HL-60 (cell line): ENCODE measurements around the gene PDE1C.
A peak's percentile ranks its signal among the peaks of the same experiment; 100 is the strongest.

ENCODE experiments used
- DNase-seq, 2 experiments: peaks; one replicate each; pipeline ENCODE4 v3.0.0-alpha.2; 2010 to 2020; ENCODE audit warnings: low read depth in 1 of 2, low spot score in 1 of 2
- H3K27ac ChIP-seq: fragments of 250-450 bp; sonication (Bioruptor Pico); replicated peaks from 2 replicates; pipeline ENCODE4 v1.5.1; 2020; ENCODE audit warnings: mild to moderate bottlenecking, moderate library complexity
- H3K27me3 ChIP-seq: fragments of 250-450 bp; sonication (Bioruptor Pico); 2 replicates; pipeline ENCODE4 v1.5.1; 2021; ENCODE audit warnings: mild to moderate bottlenecking, moderate library complexity; ENCODE audit not compliant: insufficient read depth, poor library complexity, severe bottlenecking
- H3K4me3 ChIP-seq: replicated peaks from 2 replicates; pipeline ENCODE4 v1.5.1; 2011; ENCODE audit warnings: mild to moderate bottlenecking, control low read depth, low read length; ENCODE audit not compliant: insufficient read depth
- GABPA ChIP-seq: IDR thresholded peaks from 2 replicates; pipeline ENCODE4 v1.6.1; 2012; ENCODE audit warnings: low read depth
- POLR2AphosphoS5 ChIP-seq: IDR thresholded peaks from 2 replicates; pipeline ENCODE4 v1.6.1; 2012; ENCODE audit warnings: low read depth
- REST ChIP-seq: IDR thresholded peaks from 2 replicates; pipeline ENCODE4 v1.6.1; 2012; ENCODE audit warnings: low read depth; ENCODE audit not compliant: insufficient replicate concordance
- SPI1 ChIP-seq: IDR thresholded peaks from 2 replicates; pipeline ENCODE4 v1.6.1; 2012; ENCODE audit warnings: low read depth, mild to moderate bottlenecking, borderline replicate concordance
- TF ChIP-seq, protein P1 (sequence below): IDR thresholded peaks from one replicate; pipeline ENCODE4 v1.5.1; 2011; ENCODE audit warnings: low read length, control low read depth, inconsistent platforms; ENCODE audit not compliant: insufficient read depth

The PDE1C gene

GRCh38 chr7:31744294-31744874, 325.8 kb downstream of the PDE1C start:
- TF ChIP-seq GABPA: no peak
- TF ChIP-seq, protein P1, sequence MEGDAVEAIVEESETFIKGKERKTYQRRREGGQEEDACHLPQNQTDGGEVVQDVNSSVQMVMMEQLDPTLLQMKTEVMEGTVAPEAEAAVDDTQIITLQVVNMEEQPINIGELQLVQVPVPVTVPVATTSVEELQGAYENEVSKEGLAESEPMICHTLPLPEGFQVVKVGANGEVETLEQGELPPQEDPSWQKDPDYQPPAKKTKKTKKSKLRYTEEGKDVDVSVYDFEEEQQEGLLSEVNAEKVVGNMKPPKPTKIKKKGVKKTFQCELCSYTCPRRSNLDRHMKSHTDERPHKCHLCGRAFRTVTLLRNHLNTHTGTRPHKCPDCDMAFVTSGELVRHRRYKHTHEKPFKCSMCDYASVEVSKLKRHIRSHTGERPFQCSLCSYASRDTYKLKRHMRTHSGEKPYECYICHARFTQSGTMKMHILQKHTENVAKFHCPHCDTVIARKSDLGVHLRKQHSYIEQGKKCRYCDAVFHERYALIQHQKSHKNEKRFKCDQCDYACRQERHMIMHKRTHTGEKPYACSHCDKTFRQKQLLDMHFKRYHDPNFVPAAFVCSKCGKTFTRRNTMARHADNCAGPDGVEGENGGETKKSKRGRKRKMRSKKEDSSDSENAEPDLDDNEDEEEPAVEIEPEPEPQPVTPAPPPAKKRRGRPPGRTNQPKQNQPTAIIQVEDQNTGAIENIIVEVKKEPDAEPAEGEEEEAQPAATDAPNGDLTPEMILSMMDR: peak; percentile 56
- TF ChIP-seq POLR2AphosphoS5: no peak
- TF ChIP-seq REST: no peak
- TF ChIP-seq SPI1: no peak
- H3K27me3 ChIP-seq: no peaks in the 10 kb centered on the region
- H3K27ac ChIP-seq: no peak overlapping the region
- H3K4me3 ChIP-seq: no peak overlapping the region
- peak; percentile 20 to 59 for DNase-seq

DNA sequence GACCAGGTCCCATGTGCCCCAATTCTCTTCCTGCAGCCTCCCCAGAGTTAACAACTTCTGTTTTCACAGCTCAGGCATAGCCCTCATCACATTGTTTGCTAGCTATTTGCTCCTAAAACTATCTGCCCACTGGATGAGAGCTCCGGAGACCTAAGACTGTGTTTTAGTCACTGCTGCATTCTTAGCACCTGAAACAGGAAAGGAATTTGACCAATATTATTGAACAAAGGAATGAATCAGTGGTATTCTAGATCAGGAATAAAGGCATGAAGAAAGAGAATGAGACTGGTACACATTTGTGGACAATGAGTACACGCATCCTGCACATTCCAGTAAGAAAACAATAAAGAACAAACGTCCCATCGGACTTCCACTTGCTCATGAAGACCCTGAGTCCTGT, 328.4 kb downstream of the PDE1C start:
- TF ChIP-seq REST (no peak), POLR2AphosphoS5 (no peak), GABPA (no peak), SPI1 (no peak)
- TF ChIP-seq, protein P1: no peak
- no peak for DNase-seq

GRCh38 chr7:31735991-31736982, 333.9 kb downstream of the PDE1C start:
- TF ChIP-seq GABPA (no peak), POLR2AphosphoS5 (no peak), REST (no peak), SPI1 (no peak)
- TF ChIP-seq, protein P1: peak; percentile 80
- Histone ChIP-seq H3K27ac (no peak overlapping the region), H3K4me3 (no peak overlapping the region), H3K27me3 (no peaks in the 10 kb centered on the region)
- peak; percentile 17 to 49 for DNase-seq

More for the DNA sequence above, 328.4 kb downstream of the PDE1C start:
- Histone ChIP-seq H3K4me3 (no peak overlapping the region), H3K27me3 (no peaks in the 10 kb centered on the region), H3K27ac (no peak overlapping the region)
